GM19395 (cell line): Measurements from ENCODE around the gene LAMA2.

Source experiments
- ATAC-seq: cut with Tn5 transposase; IDR thresholded peaks from one replicate; pipeline ENCODE4 v1.9.1; 2021; ENCODE audit warnings: mild to moderate bottlenecking, moderate library complexity; ENCODE audit not compliant: unreplicated experiment

The LAMA2 gene

DNA sequence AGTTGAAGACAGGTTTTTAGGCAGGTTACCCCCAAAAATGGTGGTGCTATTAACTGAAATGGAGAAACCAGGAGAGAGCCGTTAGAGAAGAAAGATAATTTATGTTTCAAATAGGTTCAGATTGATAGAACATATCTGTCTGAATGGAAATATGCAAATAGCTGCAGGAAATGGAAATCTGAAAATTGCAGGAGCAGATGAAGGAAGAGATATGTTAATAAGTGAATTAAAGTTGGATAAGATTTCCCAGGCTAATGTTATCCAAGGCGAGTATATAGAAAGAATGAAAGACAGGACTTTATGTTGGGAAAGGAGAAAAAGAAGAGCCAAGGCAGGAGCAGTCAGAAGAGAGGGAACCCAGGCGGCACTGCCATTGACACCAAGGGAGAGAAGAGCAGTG, 461.4 kb downstream of the LAMA2 start:
- ATAC-seq, result no peak

DNA sequence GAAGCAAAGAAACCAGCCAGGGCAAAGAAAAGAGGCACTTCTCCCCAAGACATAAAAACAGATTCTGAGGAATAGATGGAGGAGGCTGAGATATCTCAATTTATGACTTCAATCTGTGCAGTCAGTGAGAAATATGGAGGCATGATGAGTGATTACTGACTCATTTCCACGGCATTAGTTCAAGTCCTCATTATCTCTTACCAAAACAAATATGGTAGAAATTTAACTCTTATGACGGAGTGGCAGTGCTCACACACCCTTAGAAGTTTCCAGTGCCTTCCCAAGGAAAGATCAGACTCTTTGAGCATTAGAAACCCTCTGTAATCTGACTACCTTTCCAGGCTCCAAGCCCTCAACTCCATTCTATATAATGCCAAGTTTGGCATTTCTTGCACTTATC, 463.0 kb downstream of the LAMA2 start:
- ATAC-seq, result no peak

GRCh38 chr6:129346964-129347363, 464.0 kb downstream of the LAMA2 start:
- no peak for ATAC-seq

- ATAC-seq, result no peak
These were observed 467.3 kb downstream of the LAMA2 start for GRCh38 chr6:129350278-129350677.

GRCh38 chr6:129351807-129352206, 468.9 kb downstream of the LAMA2 start:
- no peak for ATAC-seq

DNA sequence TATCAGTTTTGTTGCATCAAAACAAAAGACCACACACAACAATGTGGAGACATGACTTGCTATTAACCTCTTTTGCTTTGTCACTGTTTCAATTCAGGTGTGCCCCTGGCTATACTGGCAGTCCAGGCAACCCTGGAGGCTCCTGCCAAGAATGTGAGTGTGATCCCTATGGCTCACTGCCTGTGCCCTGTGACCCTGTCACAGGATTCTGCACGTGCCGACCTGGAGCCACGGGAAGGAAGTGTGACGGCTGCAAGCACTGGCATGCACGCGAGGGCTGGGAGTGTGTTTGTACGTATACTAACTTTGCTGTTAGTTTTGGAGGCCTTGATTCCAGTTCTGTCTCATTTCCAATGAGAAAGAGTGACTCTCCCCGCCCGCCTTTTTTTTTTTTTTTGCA, 470.1 kb downstream of the LAMA2 start:
- ATAC-seq, result no peak

- ATAC-seq, result no peak
These were observed 473.2 kb downstream of the LAMA2 start for GRCh38 chr6:129356129-129356528.

DNA sequence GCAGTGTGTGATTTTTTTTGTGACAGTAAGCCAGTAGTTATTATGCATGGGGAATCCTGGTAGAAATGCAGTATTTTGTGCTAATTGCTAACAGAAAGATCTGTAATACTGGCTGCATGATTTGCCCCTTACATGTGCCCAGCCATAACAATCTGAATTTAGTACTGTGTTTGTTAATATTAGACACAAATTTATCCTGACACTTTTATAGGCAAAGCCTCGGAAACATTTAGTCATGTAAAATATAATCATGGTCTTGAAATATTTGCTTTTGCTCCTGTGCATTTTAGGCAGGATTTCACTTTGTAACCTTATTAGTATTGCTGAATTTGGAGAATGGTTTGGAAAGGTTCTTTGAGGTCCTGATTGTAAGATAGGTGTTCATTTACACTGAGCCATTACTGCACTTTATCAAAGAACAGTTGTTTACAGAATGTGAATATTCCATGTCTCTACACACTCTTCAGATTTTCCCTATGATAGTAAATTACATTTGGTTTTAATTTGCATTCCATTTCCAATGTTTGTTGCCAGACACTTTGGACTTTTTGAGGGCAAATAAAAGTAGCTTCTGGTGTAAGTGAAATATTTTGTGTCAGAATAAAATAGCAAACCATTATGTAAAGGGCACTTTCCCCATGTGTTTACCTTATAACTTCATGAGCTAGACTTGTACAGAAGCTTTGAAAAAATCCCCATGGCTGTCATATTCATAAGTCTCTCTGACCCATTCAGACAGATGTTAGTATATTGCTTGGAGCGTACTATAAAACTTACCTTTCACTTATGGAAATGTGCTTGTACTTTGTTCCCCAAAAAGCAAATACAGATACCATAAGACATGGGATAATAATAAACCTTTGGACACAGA, 477.1 kb downstream of the LAMA2 start:
- no peak for ATAC-seq

- no peak for ATAC-seq
These were observed 477.7 kb downstream of the LAMA2 start for GRCh38 chr6:129360682-129360955.

- ATAC-seq, result no peak
These were observed 481.1 kb downstream of the LAMA2 start for GRCh38 chr6:129364037-129364436.

- no peak for ATAC-seq
These were observed 481.8 kb downstream of the LAMA2 start for GRCh38 chr6:129364767-129365166.

DNA sequence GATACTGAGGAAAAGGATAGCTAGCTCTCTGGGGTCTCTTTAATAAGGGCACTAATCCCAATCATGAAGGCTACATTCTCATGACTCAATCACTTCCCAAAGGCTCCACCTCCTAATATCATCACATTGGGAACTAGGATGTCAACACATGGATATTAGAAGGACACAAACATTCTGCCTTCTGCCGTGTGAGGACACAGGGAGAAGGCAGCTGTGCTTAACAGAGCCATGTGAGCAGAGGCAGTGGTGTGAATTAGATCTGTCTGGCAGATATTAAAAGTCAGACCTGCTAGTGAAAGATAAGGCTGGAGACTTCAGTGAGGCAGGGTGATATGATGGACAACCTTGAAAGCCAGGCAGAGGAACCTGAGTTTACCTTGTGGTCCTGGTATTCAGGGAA, 485.1 kb downstream of the LAMA2 start:
- no peak for ATAC-seq

GRCh38 chr6:129368970-129369369, 486.0 kb downstream of the LAMA2 start:
- ATAC-seq, result no peak

GRCh38 chr6:129369737-129370136, 486.8 kb downstream of the LAMA2 start:
- ATAC-seq, result no peak

GRCh38 chr6:129370268-129370916, 487.5 kb downstream of the LAMA2 start:
- ATAC-seq, result no peak

DNA sequence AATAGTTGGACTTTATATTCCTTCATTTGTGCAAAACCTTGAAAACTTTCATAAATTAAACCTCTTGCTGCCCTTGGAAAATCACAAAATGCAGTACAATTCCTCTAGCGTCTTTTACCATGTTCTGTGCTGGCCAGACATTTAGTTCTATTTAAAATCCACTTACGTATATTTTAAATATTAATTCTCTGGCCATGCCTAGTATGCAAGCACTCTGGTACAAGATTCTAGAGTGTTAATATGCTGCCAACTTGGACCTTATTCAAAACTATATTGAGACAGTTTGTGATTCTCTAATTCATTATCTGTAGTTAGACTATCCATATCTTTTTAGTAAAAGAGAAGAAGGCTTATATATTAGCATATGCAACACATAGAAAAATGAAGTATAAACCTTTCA, 498.9 kb downstream of the LAMA2 start:
- no peak for ATAC-seq

DNA sequence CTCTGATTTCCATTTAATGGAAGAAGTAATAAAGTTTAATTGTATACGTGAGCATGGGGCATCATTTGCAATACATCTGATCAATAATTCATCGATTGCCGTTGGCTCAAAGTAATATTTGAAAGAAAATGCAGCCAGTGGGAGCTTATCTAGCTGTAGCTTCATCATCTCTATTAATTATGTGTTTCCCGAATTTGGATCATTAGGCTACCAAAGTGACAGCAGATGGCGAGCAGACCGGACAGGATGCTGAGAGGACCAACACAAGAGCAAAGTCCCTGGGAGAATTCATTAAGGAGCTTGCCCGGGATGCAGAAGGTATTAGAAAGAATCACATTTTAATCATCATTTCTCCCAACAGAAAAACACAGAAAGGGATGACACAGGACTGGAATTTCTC, 500.0 kb downstream of the LAMA2 start:
- no peak for ATAC-seq

DNA sequence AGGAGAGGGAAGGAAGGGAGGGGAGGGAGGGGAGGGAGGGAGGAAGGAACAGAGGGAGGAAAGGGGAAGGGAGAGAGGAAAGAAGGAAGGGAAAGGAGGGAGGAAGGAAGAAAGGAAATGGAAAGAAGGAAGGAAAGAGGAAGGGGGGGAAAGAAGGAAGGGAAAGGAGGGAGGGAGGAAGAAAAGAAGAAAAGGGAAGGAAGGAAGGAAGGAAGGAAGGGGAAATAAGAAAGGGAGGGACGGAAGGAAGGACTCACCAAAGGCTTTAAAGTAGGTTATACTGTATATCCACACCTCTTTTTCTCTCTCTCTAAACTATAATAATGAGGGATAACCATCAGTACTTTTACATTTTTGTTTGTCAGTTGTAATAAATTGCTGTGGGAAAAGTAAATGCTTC, 502.2 kb downstream of the LAMA2 start:
- no peak for ATAC-seq

GRCh38 chr6:129390900-129391299, 508.0 kb downstream of the LAMA2 start:
- ATAC-seq, result no peak

DNA sequence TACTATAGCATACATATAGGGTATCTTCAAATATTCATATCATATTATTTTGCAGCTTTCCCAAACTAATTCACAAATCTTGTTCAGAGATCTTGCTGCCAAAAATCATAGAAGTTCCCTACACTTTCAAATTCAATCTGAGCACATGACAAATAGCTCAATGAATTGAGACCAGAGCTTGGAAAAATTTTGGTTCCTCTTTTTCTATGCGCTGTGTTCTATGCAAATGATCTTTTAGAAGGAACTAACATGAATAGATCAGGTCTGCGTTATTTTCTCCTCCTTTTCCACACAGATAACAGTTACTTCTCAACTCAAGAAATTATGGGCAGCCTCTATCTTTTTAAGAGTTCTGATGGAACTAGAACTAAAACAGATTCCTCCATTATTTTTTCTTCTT, 510.7 kb downstream of the LAMA2 start:
- ATAC-seq, result peak; percentile 66

- ATAC-seq, result no peak
These were observed 515.8 kb downstream of the LAMA2 start for GRCh38 chr6:129398764-129399163.

GRCh38 chr6:129402244-129402643, 519.3 kb downstream of the LAMA2 start:
- ATAC-seq, result no peak

DNA sequence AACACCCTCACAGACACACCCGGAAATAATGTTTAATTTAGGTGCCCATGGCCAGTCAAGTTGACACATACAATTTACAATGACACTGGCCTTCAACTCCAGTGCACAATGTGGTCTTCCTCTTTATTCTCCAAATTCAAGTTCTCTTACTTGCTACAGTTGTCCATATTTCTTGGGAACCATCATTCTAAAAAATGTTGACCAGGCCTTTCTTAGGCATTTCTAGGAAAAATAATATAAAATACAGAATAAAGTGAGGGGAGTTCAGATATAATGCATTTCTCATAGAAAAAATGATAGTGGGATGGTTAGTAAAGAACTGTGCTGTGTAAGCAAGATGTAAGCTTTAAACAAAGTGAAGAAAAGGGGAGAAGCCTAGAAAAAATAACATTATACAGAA, 528.2 kb downstream of the LAMA2 start:
- ATAC-seq, result no peak
